OCI-LY7 (cell line): Measurements from ENCODE around the gene RIMS4. TPM values are rescaled to one million over a fixed set of nuclear protein-coding genes. Genes with fewer than 3 reads are reported as not detected.
"Not testable (repeated sequence)": the region's sequence is repeated elsewhere in the genome, so short reads cannot be mapped to it uniquely, and the experiment has no call there.

Experiments
- BruUV-seq: library from RNA; stranded (reverse); fragments of 400-500 nt; replicated peaks from 2 replicates; lab custom pipeline; 2021; lab: Mats Ljungman, UMichigan
- CTCF ChIA-PET: fragments of 300-600 bp; sonication (Branson Sonifier 250); formaldehyde crosslinking; loops from one replicate; lab custom pipeline; 2022; ENCODE audit warnings: antibody characterized with exemption; ENCODE audit not compliant: unreplicated experiment; lab: Charles Lee
- POLR2A ChIA-PET: fragments of 300-600 bp; sonication (Branson Sonifier 250); formaldehyde crosslinking; loops from one replicate; lab custom pipeline; 2022; ENCODE audit warnings: antibody characterized with exemption; lab: Charles Lee
- DNase-seq: peaks from one replicate; pipeline ENCODE4 v3.0.0-alpha.2; 2015; ENCODE audit warnings: low spot score
- H2AFZ ChIP-seq: fragments of 200-600 bp; sonication (generic), shearing (Covaris generic); 2 replicates; pipeline ENCODE4 v1.6.1; 2014; ENCODE audit warnings: mild to moderate bottlenecking, antibody characterized with exemption, low read length, moderate library complexity
- H3K27ac ChIP-seq: fragments of 200-600 bp; sonication (generic); 2 replicates; pipeline ENCODE4 v1.5.1; 2014; ENCODE audit warnings: mixed run types, low read depth, mild to moderate bottlenecking, moderate library complexity, low read length, inconsistent platforms; ENCODE audit not compliant: poor library complexity, severe bottlenecking
- H3K36me3 ChIP-seq: fragments of 200-600 bp; sonication (generic); 2 replicates; pipeline ENCODE4 v1.6.1; 2014; ENCODE audit warnings: mild to moderate bottlenecking, antibody characterized with exemption, low read length, moderate library complexity, mixed read lengths; ENCODE audit not compliant: insufficient read depth
- H3K4me1 ChIP-seq: fragments of 200-600 bp; sonication (generic); 2 replicates; pipeline ENCODE4 v1.5.1; 2014; ENCODE audit warnings: mild to moderate bottlenecking, low read length; ENCODE audit not compliant: insufficient read depth, poor library complexity, severe bottlenecking
- H3K4me2 ChIP-seq: fragments of 200-600 bp; sonication (generic); 2 replicates; pipeline ENCODE4 v1.6.1; 2014; ENCODE audit warnings: mild to moderate bottlenecking, low read length
- H3K4me3 ChIP-seq: fragments of 200-600 bp; sonication (generic); 2 replicates; pipeline ENCODE4 v1.5.1; 2014; ENCODE audit warnings: mild to moderate bottlenecking, low read depth, low read length; ENCODE audit not compliant: poor library complexity, severe bottlenecking
- H3K79me2 ChIP-seq: fragments of 200-600 bp; sonication (generic); 2 replicates; pipeline ENCODE4 v1.6.1; 2016; ENCODE audit warnings: low read depth, mild to moderate bottlenecking, low read length, moderate library complexity, mixed read lengths; ENCODE audit not compliant: insufficient read depth
- H3K9me2 ChIP-seq: fragments of 200-600 bp; sonication (generic); 2 replicates; pipeline ENCODE4 v1.6.1; 2016; ENCODE audit warnings: mild to moderate bottlenecking, low read length, mixed read lengths; ENCODE audit not compliant: insufficient read depth
- H3K9me3 ChIP-seq: fragments of 200-600 bp; sonication (generic); 2 replicates; pipeline ENCODE4 v1.6.1; 2014; ENCODE audit warnings: mild to moderate bottlenecking, mixed run types, low read length, mixed read lengths
- H4K20me1 ChIP-seq: fragments of 200-600 bp; sonication (generic); 2 replicates; pipeline ENCODE4 v1.6.1; 2014; ENCODE audit warnings: mild to moderate bottlenecking, antibody characterized with exemption, low read length, moderate library complexity, mixed read lengths; ENCODE audit not compliant: insufficient read depth
- EZH2phosphoT487 ChIP-seq: fragments of 200-600 bp; sonication (generic); IDR thresholded peaks from 2 replicates; pipeline ENCODE4 v1.6.1; 2018; ENCODE audit warnings: low read depth, borderline replicate concordance, mild to moderate bottlenecking, mixed run types, antibody characterized with exemption, low read length, moderate library complexity, mixed read lengths
- intact Hi-C: fragments of 100-400 bp; cut with micrococcal nuclease; formaldehyde crosslinking; loops from one replicate; pipeline ENCODE4 v1.10.0; 2022; ENCODE audit not compliant: unreplicated experiment
- total RNA-seq, 2 experiments: library from RNA; depleted of rRNA in 1 of 2; stranded (reverse); fragments of >200 nt in 1 of 2; shearing (Covaris generic) in 1 of 2; gene quantifications; 2 replicates each; pipeline ENCODE4 v1.2.3, GENCODE V29; 2014 to 2022
- TF ChIP-seq, protein P1 (sequence below): fragments of 200-600 bp; sonication (generic); conservative IDR thresholded peaks from 2 replicates; pipeline ENCODE4 v1.5.1; 2014; ENCODE audit warnings: mild to moderate bottlenecking, antibody characterized with exemption, low read length, moderate library complexity, mixed read lengths

The RIMS4 gene
- total RNA-seq, 2 experiments from 2014 or later: not detected

DNA sequence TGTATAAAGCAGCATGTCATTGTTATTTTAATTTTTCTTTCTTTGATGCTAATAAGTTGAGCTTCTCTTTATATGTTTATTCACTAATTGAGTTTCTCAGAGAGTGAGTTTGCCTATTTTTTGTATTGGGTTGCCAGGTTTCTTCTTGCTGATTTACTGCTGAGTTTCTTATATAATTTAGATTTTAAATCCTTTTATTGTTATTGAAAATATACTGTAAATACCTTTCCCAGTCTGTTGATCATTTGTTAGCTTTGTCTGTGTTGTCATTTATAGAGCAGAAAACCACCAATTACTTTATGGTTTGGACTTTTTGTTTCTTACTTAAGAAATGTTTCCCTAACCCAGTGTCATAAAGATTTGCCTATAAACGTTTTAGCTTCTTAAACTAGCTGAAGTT is 17.1 kb upstream of the RIMS4 start:
- Histone ChIP-seq H3K4me1 (no peaks in the 10 kb centered on the region), H4K20me1 (no peaks in the 10 kb centered on the region), H3K9me3 (no peaks in the 10 kb centered on the region), H3K36me3 (no peaks in the 10 kb centered on the region), H3K9me2 (no peaks in the 10 kb centered on the region), H3K4me2 (no peak overlapping the region), H2AFZ (no peak overlapping the region), H3K27ac (no peak overlapping the region), H3K79me2 (no peaks in the 10 kb centered on the region), H3K4me3 (no peak overlapping the region)
- DNase-seq: no peak
- ChIA-PET CTCF (no interaction called here), POLR2A (interaction anchor here (0.6 to 0.7 kb wide), 2 partner anchors 20 to 43 kb away, joined by 3 read pairs; no protein-coding TSS in a partner anchor)
- intact Hi-C loops: no loop called here
- BruUV-seq: no TSS peak
- TF ChIP-seq, protein P1, sequence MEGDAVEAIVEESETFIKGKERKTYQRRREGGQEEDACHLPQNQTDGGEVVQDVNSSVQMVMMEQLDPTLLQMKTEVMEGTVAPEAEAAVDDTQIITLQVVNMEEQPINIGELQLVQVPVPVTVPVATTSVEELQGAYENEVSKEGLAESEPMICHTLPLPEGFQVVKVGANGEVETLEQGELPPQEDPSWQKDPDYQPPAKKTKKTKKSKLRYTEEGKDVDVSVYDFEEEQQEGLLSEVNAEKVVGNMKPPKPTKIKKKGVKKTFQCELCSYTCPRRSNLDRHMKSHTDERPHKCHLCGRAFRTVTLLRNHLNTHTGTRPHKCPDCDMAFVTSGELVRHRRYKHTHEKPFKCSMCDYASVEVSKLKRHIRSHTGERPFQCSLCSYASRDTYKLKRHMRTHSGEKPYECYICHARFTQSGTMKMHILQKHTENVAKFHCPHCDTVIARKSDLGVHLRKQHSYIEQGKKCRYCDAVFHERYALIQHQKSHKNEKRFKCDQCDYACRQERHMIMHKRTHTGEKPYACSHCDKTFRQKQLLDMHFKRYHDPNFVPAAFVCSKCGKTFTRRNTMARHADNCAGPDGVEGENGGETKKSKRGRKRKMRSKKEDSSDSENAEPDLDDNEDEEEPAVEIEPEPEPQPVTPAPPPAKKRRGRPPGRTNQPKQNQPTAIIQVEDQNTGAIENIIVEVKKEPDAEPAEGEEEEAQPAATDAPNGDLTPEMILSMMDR: no peak
- TF ChIP-seq EZH2phosphoT487: no peak

DNA sequence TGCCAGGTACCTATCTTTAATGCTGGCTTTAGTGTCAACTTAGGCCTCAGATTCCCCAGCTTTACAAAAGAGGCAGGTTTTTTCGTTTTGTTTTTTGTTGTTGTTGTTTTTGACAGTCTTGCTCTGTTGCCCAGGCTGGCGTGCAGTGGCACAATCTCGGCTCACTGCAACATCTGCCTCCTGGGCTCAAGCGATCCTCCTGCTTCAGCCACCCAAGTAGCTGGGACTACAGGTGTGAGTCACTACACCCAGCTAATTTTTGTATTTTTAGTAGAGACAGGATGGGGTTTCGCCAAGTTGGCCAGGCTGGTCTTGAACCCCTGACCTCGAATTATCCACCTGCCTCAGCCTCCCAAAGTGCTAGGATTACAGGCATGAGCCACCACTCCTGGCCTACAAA is 11.2 kb upstream of the RIMS4 start:
- intact Hi-C loops, H3K4me1 ChIP-seq, BruUV-seq, H4K20me1 ChIP-seq, H3K4me3 ChIP-seq, H3K27ac ChIP-seq, DNase-seq, H3K9me3 ChIP-seq, H3K9me2 ChIP-seq, H3K4me2 ChIP-seq, H3K79me2 ChIP-seq, H2AFZ ChIP-seq, H3K36me3 ChIP-seq, CTCF ChIA-PET: not testable (repeated sequence)
- POLR2A ChIA-PET: interaction anchor here (0.9 kb wide), 1 partner anchor 68 kb away, joined by 5 read pairs; no protein-coding TSS in a partner anchor

DNA sequence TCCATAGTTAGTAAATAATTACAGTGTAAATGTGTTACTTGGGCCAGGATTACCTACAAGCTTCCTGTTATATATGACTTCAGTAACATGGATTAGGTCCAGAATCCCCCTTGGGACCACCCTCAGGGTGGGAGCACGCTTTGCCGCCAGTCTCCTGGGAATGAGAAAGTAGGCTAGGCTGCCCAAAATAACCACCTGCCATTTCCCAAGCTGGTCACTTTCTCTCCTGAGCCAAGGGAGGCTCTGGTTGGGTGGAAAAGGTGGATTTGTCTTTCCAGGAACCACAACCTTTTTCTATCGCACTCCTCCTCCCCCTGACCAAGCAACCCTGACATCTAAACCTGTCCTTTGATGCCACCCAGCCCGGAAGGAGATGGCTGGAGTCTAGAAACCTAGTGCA is 9.6 kb upstream of the RIMS4 start:
- BruUV-seq: no TSS peak
- Histone ChIP-seq H3K79me2 (no peaks in the 10 kb centered on the region), H4K20me1 (no peaks in the 10 kb centered on the region), H3K36me3 (no peaks in the 10 kb centered on the region), H3K9me2 (no peaks in the 10 kb centered on the region), H3K4me3 (no peak overlapping the region), H3K4me1 (no peaks in the 10 kb centered on the region), H3K4me2 (no peak overlapping the region), H2AFZ (no peak overlapping the region), H3K9me3 (no peaks in the 10 kb centered on the region), H3K27ac (no peak overlapping the region)
- intact Hi-C loops: no loop called here
- TF ChIP-seq EZH2phosphoT487: no peak
- TF ChIP-seq, protein P1: no peak
- no peak for DNase-seq
- POLR2A ChIA-PET: interaction anchor here (1.2 kb wide), 1 partner anchor 26 kb away, joined by 4 read pairs; no protein-coding TSS in a partner anchor
- CTCF ChIA-PET: no interaction called here
